ENCODE measurements around the gene SRGAP1. TPM values are rescaled to one million over a fixed set of nuclear protein-coding genes. Genes with fewer than 3 reads are reported as not detected.
"Not testable (repeated sequence)": the region's sequence is repeated elsewhere in the genome, so short reads cannot be mapped to it uniquely, and the experiment has no call there.

The SRGAP1 gene
- polyA plus RNA-seq, 2 donors = 1.4 to 3.2 TPM

GRCh38 chr12:64001439-64001838 lies 156.9 kb downstream of the SRGAP1 start:
- no peaks in the 10 kb centered on the region for H3K9me3 ChIP-seq (ENCODE audit: control insufficient read depth in 2 of 2, insufficient read depth in 1 of 2, low read depth in 1 of 2, low read length in 1 of 2)
- no peak overlapping the region for H3K4me3 ChIP-seq (ENCODE audit: low read depth in 1 of 2, low read length in 2 of 2)
- H3K36me3 ChIP-seq (ENCODE audit: control insufficient read depth in 2 of 2, insufficient read depth in 2 of 2, low read length in 1 of 2) = no peaks in the 10 kb centered on the region
- H3K4me1 ChIP-seq (ENCODE audit: control insufficient read depth in 2 of 2, insufficient read depth in 2 of 2, low read length in 1 of 2) = no peaks in the 10 kb centered on the region
- no peak overlapping the region for H3K27ac ChIP-seq (ENCODE audit: low read depth in 2 of 2, low read length in 1 of 2)
- H3K27me3 ChIP-seq (ENCODE audit: control insufficient read depth in 1 of 2, insufficient read depth in 2 of 2, low read length in 2 of 2) = no peaks in the 10 kb centered on the region

GRCh38 chr12:64004641-64005040 lies 160.1 kb downstream of the SRGAP1 start:
- H3K27me3 ChIP-seq (ENCODE audit: control insufficient read depth in 1 of 2, insufficient read depth in 2 of 2, low read length in 2 of 2) = no peaks in the 10 kb centered on the region
- no peak overlapping the region for H3K27ac ChIP-seq (ENCODE audit: low read depth in 2 of 2, low read length in 1 of 2)
- no peaks in the 10 kb centered on the region for H3K4me1 ChIP-seq (ENCODE audit: control insufficient read depth in 2 of 2, insufficient read depth in 2 of 2, low read length in 1 of 2)
- no peaks in the 10 kb centered on the region for H3K9me3 ChIP-seq (ENCODE audit: control insufficient read depth in 2 of 2, insufficient read depth in 1 of 2, low read depth in 1 of 2, low read length in 1 of 2)
- no peaks in the 10 kb centered on the region for H3K36me3 ChIP-seq (ENCODE audit: control insufficient read depth in 2 of 2, insufficient read depth in 2 of 2, low read length in 1 of 2)
- no peak overlapping the region for H3K4me3 ChIP-seq (ENCODE audit: low read depth in 1 of 2, low read length in 2 of 2)
- 93 to 99% methylated on average over 3 of the region's 3 CpGs for WGBS, 2 donors

- no peaks in the 10 kb centered on the region for H3K27me3 ChIP-seq (ENCODE audit: control insufficient read depth in 1 of 2, insufficient read depth in 2 of 2, low read length in 2 of 2)
- 39 to 61% methylated on average over 2 of the region's 2 CpGs for WGBS, 2 donors
- H3K4me1 ChIP-seq (ENCODE audit: control insufficient read depth in 2 of 2, insufficient read depth in 2 of 2, low read length in 1 of 2) = no peaks in the 10 kb centered on the region
- no peak overlapping the region for H3K27ac ChIP-seq (ENCODE audit: low read depth in 2 of 2, low read length in 1 of 2)
- H3K9me3 ChIP-seq (ENCODE audit: control insufficient read depth in 2 of 2, insufficient read depth in 1 of 2, low read depth in 1 of 2, low read length in 1 of 2) = no peaks in the 10 kb centered on the region
- H3K36me3 ChIP-seq (ENCODE audit: control insufficient read depth in 2 of 2, insufficient read depth in 2 of 2, low read length in 1 of 2) = no peaks in the 10 kb centered on the region
- H3K4me3 ChIP-seq (ENCODE audit: low read depth in 1 of 2, low read length in 2 of 2) = no peak overlapping the region
These were observed 161.8 kb downstream of the SRGAP1 start for GRCh38 chr12:64006211-64006825.

GRCh38 chr12:64007853-64008252 lies 163.4 kb downstream of the SRGAP1 start:
- H3K4me1 ChIP-seq (ENCODE audit: control insufficient read depth in 2 of 2, insufficient read depth in 2 of 2, low read length in 1 of 2) = no peaks in the 10 kb centered on the region
- no peaks in the 10 kb centered on the region for H3K9me3 ChIP-seq (ENCODE audit: control insufficient read depth in 2 of 2, insufficient read depth in 1 of 2, low read depth in 1 of 2, low read length in 1 of 2)
- no peaks in the 10 kb centered on the region for H3K27me3 ChIP-seq (ENCODE audit: control insufficient read depth in 1 of 2, insufficient read depth in 2 of 2, low read length in 2 of 2)
- no peak overlapping the region for H3K27ac ChIP-seq (ENCODE audit: low read depth in 2 of 2, low read length in 1 of 2)
- no peaks in the 10 kb centered on the region for H3K36me3 ChIP-seq (ENCODE audit: control insufficient read depth in 2 of 2, insufficient read depth in 2 of 2, low read length in 1 of 2)
- 68 to 87% methylated on average over 2 of the region's 2 CpGs for WGBS, 2 donors
- no peak overlapping the region for H3K4me3 ChIP-seq (ENCODE audit: low read depth in 1 of 2, low read length in 2 of 2)

- WGBS, 2 donors = 79 to 90% methylated on average over 3 of the region's 3 CpGs
These were observed 164.1 kb downstream of the SRGAP1 start for GRCh38 chr12:64008596-64008995.

GRCh38 chr12:64009321-64010068 lies 165.0 kb downstream of the SRGAP1 start:
- WGBS, 2 donors = 88% methylated on average over 4 of the region's 4 CpGs
- H3K27ac ChIP-seq (ENCODE audit: low read depth in 2 of 2, low read length in 1 of 2) = no peak overlapping the region

More at GRCh38 chr12:64008596-64008995, 164.1 kb downstream of the SRGAP1 start:
- no peaks in the 10 kb centered on the region for H3K9me3 ChIP-seq (ENCODE audit: control insufficient read depth in 2 of 2, insufficient read depth in 1 of 2, low read depth in 1 of 2, low read length in 1 of 2)
- H3K4me3 ChIP-seq (ENCODE audit: low read depth in 1 of 2, low read length in 2 of 2) = no peak overlapping the region
- H3K36me3 ChIP-seq (ENCODE audit: control insufficient read depth in 2 of 2, insufficient read depth in 2 of 2, low read length in 1 of 2) = no peaks in the 10 kb centered on the region
- H3K27ac ChIP-seq (ENCODE audit: low read depth in 2 of 2, low read length in 1 of 2) = no peak overlapping the region
- H3K27me3 ChIP-seq (ENCODE audit: control insufficient read depth in 1 of 2, insufficient read depth in 2 of 2, low read length in 2 of 2) = no peaks in the 10 kb centered on the region
- no peaks in the 10 kb centered on the region for H3K4me1 ChIP-seq (ENCODE audit: control insufficient read depth in 2 of 2, insufficient read depth in 2 of 2, low read length in 1 of 2)

GRCh38 chr12:64010069-64010686 lies 165.7 kb downstream of the SRGAP1 start:
- H3K27me3 ChIP-seq (ENCODE audit: control insufficient read depth in 1 of 2, insufficient read depth in 2 of 2, low read length in 2 of 2) = no peaks in the 10 kb centered on the region
- no peaks in the 10 kb centered on the region for H3K36me3 ChIP-seq (ENCODE audit: control insufficient read depth in 2 of 2, insufficient read depth in 2 of 2, low read length in 1 of 2)
- H3K4me1 ChIP-seq (ENCODE audit: control insufficient read depth in 2 of 2, insufficient read depth in 2 of 2, low read length in 1 of 2) = no peaks in the 10 kb centered on the region
- no peak overlapping the region for H3K27ac ChIP-seq (ENCODE audit: low read depth in 2 of 2, low read length in 1 of 2)
- 74 to 76% methylated on average over 4 of the region's 4 CpGs for WGBS, 2 donors
- no peak overlapping the region for H3K4me3 ChIP-seq (ENCODE audit: low read depth in 1 of 2, low read length in 2 of 2)
- H3K9me3 ChIP-seq (ENCODE audit: control insufficient read depth in 2 of 2, insufficient read depth in 1 of 2, low read depth in 1 of 2, low read length in 1 of 2) = no peaks in the 10 kb centered on the region

More at GRCh38 chr12:64009321-64010068, 165.0 kb downstream of the SRGAP1 start:
- H3K27me3 ChIP-seq (ENCODE audit: control insufficient read depth in 1 of 2, insufficient read depth in 2 of 2, low read length in 2 of 2) = no peaks in the 10 kb centered on the region
- no peaks in the 10 kb centered on the region for H3K9me3 ChIP-seq (ENCODE audit: control insufficient read depth in 2 of 2, insufficient read depth in 1 of 2, low read depth in 1 of 2, low read length in 1 of 2)
- no peaks in the 10 kb centered on the region for H3K4me1 ChIP-seq (ENCODE audit: control insufficient read depth in 2 of 2, insufficient read depth in 2 of 2, low read length in 1 of 2)
- no peaks in the 10 kb centered on the region for H3K36me3 ChIP-seq (ENCODE audit: control insufficient read depth in 2 of 2, insufficient read depth in 2 of 2, low read length in 1 of 2)
- no peak overlapping the region for H3K4me3 ChIP-seq (ENCODE audit: low read depth in 1 of 2, low read length in 2 of 2)

GRCh38 chr12:64016521-64016920 lies 172.0 kb downstream of the SRGAP1 start:
- no peak overlapping the region for H3K27ac ChIP-seq (ENCODE audit: low read depth in 2 of 2, low read length in 1 of 2)
- H3K27me3 ChIP-seq (ENCODE audit: control insufficient read depth in 1 of 2, insufficient read depth in 2 of 2, low read length in 2 of 2) = no peaks in the 10 kb centered on the region
- H3K9me3 ChIP-seq (ENCODE audit: control insufficient read depth in 2 of 2, insufficient read depth in 1 of 2, low read depth in 1 of 2, low read length in 1 of 2) = no peaks in the 10 kb centered on the region
- H3K4me1 ChIP-seq (ENCODE audit: control insufficient read depth in 2 of 2, insufficient read depth in 2 of 2, low read length in 1 of 2) = no peaks in the 10 kb centered on the region
- H3K4me3 ChIP-seq (ENCODE audit: low read depth in 1 of 2, low read length in 2 of 2) = no peak overlapping the region
- no peaks in the 10 kb centered on the region for H3K36me3 ChIP-seq (ENCODE audit: control insufficient read depth in 2 of 2, insufficient read depth in 2 of 2, low read length in 1 of 2)
- WGBS, 2 donors = 80 to 83% methylated on average over 5 of the region's 5 CpGs

- H3K4me1 ChIP-seq (ENCODE audit: control insufficient read depth in 2 of 2, insufficient read depth in 2 of 2, low read length in 1 of 2); H3K27me3 ChIP-seq (ENCODE audit: control insufficient read depth in 1 of 2, insufficient read depth in 2 of 2, low read length in 2 of 2); H3K9me3 ChIP-seq (ENCODE audit: control insufficient read depth in 2 of 2, insufficient read depth in 1 of 2, low read depth in 1 of 2, low read length in 1 of 2); H3K27ac ChIP-seq (ENCODE audit: low read depth in 2 of 2, low read length in 1 of 2); H3K36me3 ChIP-seq (ENCODE audit: control insufficient read depth in 2 of 2, insufficient read depth in 2 of 2, low read length in 1 of 2); H3K4me3 ChIP-seq (ENCODE audit: low read depth in 1 of 2, low read length in 2 of 2): not testable (repeated sequence)
- 75 to 90% methylated on average over 8 of the region's 8 CpGs for WGBS, 2 donors
These were observed 173.6 kb downstream of the SRGAP1 start for GRCh38 chr12:64018116-64018515.

Data from esophagus (tissue), 2 donors.